Measurements from ENCODE around the gene CS.

Gene CS

DNA sequence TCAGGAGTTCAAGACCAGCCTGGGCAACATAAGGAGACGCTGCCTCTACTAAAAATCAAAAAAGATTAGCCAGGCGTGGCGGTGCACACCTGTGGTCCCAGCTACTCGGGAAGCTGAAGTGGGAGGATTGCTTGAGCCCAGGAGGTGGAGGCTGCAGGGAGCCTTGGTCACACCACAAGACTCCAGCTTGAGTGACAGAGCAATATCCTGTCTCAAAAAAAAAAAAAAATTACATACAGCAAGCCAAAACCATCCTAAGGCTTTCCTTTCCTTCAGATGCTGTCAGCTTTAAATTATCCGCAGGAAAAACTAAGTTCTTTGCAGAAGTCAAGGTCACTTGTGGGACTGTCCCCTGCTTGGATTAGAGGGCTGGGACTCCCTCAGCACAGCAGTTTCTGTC lies 1.3 kb downstream of the CS start:
- no peak overlapping the region for H2BK15ac ChIP-seq (replicated peaks; ENCODE audit: low read depth)
- H2BK120ac ChIP-seq (ENCODE audit: low read depth, low read length) = no peak overlapping the region
- H4K8ac ChIP-seq (ENCODE audit: low read depth, low read length) = no peak overlapping the region
- H3K4me3 ChIP-seq (ENCODE audit: low read length) = peak overlapping the region; percentile 98
- no peak overlapping the region for H3K27ac ChIP-seq (ENCODE audit: low read depth, low read length)
- no CpG with 5 or more reads among the region's 5 CpGs for WGBS (ENCODE audit: extremely low coverage, insufficient coverage, low lambda C conversion rate)
- no peak for DNase-seq
- H4K5ac ChIP-seq (ENCODE audit: low read length) = no peak overlapping the region
- no peaks in the 10 kb centered on the region for H3K27me3 ChIP-seq (ENCODE audit: insufficient read depth, low read length, poor library complexity)
- H3K79me2 ChIP-seq (ENCODE audit: control insufficient read depth, insufficient read depth, low read length) = peaks cover 39% of the 10 kb centered on the region
- H3K79me1 ChIP-seq (ENCODE audit: low read length) = peaks cover 16% of the 10 kb centered on the region
- H3K36me3 ChIP-seq (ENCODE audit: control insufficient read depth, insufficient read depth, low read length) = no peaks in the 10 kb centered on the region
- H2BK5ac ChIP-seq (ENCODE audit: low read length) = no peak overlapping the region
- H3K23ac ChIP-seq (ENCODE audit: low read length) = no peak overlapping the region
- H3K4me1 ChIP-seq (ENCODE audit: control insufficient read depth, low read depth, low read length) = peaks cover 7% of the 10 kb centered on the region
- H3K4me2 ChIP-seq (ENCODE audit: low read length) = peak overlapping the region; percentile 36
- peak overlapping the region; percentile 95 for H3K56ac ChIP-seq (ENCODE audit: low read length)
- no peak overlapping the region for H2AK5ac ChIP-seq (ENCODE audit: low read length)
- H3K4ac ChIP-seq (ENCODE audit: low read depth, low read length) = no peak overlapping the region
- H3K18ac ChIP-seq (ENCODE audit: low read length) = no peak overlapping the region
- peak overlapping the region; percentile 98 for H3K9ac ChIP-seq (ENCODE audit: low read length)

DNA sequence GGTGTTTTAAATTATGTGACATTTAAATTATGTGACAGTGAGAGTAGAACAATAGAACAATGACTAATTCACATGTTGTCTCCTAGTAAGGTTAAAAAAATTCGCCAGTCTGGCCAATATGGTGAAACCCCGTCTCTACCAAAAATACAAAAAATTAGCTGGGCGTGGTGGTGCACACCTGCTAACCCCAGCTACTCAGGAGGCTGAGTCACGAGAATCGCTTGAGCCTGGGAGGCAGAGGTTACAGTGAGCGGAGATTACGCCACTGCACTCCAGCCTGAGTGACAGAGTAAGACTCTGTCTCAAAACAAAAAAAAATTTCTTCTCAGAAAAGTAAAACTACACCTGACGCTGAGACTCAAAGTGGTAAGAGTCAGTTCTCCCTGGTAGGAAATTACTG lies 2.7 kb downstream of the CS start:
- Histone ChIP-seq H3K4me2 (ENCODE audit: low read length) (no peak overlapping the region), H3K23ac (ENCODE audit: low read length) (no peak overlapping the region), H2BK120ac (ENCODE audit: low read depth, low read length) (no peak overlapping the region), H3K9ac (ENCODE audit: low read length) (no peak overlapping the region), H3K79me1 (ENCODE audit: low read length) (peaks cover 19% of the 10 kb centered on the region), H4K5ac (ENCODE audit: low read length) (no peak overlapping the region), H4K8ac (ENCODE audit: low read depth, low read length) (no peak overlapping the region), H3K36me3 (ENCODE audit: control insufficient read depth, insufficient read depth, low read length) (no peaks in the 10 kb centered on the region), H2BK15ac (replicated peaks; ENCODE audit: low read depth) (no peak overlapping the region), H3K27me3 (ENCODE audit: insufficient read depth, low read length, poor library complexity) (no peaks in the 10 kb centered on the region), H3K56ac (ENCODE audit: low read length) (no peak overlapping the region), H3K4ac (ENCODE audit: low read depth, low read length) (no peak overlapping the region), H3K18ac (ENCODE audit: low read length) (no peak overlapping the region), H3K27ac (ENCODE audit: low read depth, low read length) (no peak overlapping the region), H3K79me2 (ENCODE audit: control insufficient read depth, insufficient read depth, low read length) (peaks cover 41% of the 10 kb centered on the region), H3K4me1 (ENCODE audit: control insufficient read depth, low read depth, low read length) (peaks cover 7% of the 10 kb centered on the region), H2BK5ac (ENCODE audit: low read length) (no peak overlapping the region), H2AK5ac (ENCODE audit: low read length) (no peak overlapping the region), H3K4me3 (ENCODE audit: low read length) (no peak overlapping the region)
- DNase-seq = no peak
- WGBS (ENCODE audit: extremely low coverage, insufficient coverage, low lambda C conversion rate) = no CpG with 5 or more reads among the region's 8 CpGs

DNA sequence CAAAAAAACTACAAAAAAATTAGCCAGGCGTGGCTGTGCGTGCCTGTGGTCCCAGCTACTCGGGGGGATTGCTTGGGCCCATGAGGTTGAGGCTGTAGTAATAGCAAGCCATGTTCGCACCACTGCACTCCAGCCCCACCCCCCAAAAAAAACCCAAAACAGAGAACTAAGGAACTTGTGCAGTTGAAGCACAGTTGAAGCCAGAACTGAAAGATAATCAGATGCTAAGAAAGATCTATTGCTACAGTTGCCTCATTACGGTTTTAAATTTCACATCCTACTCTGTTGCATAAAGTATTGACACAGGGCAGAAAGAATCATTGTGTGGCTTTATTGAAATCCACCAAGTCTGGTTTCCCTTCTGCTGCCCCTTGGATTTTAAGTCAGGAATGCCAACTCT lies 3.8 kb downstream of the CS start:
- Histone ChIP-seq H3K27me3 (ENCODE audit: insufficient read depth, low read length, poor library complexity) (no peaks in the 10 kb centered on the region), H3K23ac (ENCODE audit: low read length) (no peak overlapping the region), H3K36me3 (ENCODE audit: control insufficient read depth, insufficient read depth, low read length) (no peaks in the 10 kb centered on the region), H3K4me2 (ENCODE audit: low read length) (no peak overlapping the region), H3K56ac (ENCODE audit: low read length) (no peak overlapping the region), H2BK15ac (replicated peaks; ENCODE audit: low read depth) (no peak overlapping the region), H3K79me1 (ENCODE audit: low read length) (peaks cover 21% of the 10 kb centered on the region), H3K79me2 (ENCODE audit: control insufficient read depth, insufficient read depth, low read length) (peaks cover 45% of the 10 kb centered on the region), H3K27ac (ENCODE audit: low read depth, low read length) (no peak overlapping the region), H4K8ac (ENCODE audit: low read depth, low read length) (no peak overlapping the region), H3K4ac (ENCODE audit: low read depth, low read length) (no peak overlapping the region), H3K18ac (ENCODE audit: low read length) (no peak overlapping the region), H2AK5ac (ENCODE audit: low read length) (no peak overlapping the region), H3K4me3 (ENCODE audit: low read length) (no peak overlapping the region), H3K4me1 (ENCODE audit: control insufficient read depth, low read depth, low read length) (peaks cover 7% of the 10 kb centered on the region), H2BK5ac (ENCODE audit: low read length) (no peak overlapping the region), H2BK120ac (ENCODE audit: low read depth, low read length) (no peak overlapping the region), H3K9ac (ENCODE audit: low read length) (no peak overlapping the region), H4K5ac (ENCODE audit: low read length) (no peak overlapping the region)
- no CpG with 5 or more reads among the region's 5 CpGs for WGBS (ENCODE audit: extremely low coverage, insufficient coverage, low lambda C conversion rate)
- DNase-seq = no peak

- H3K4me1 ChIP-seq (ENCODE audit: control insufficient read depth, low read depth, low read length) = no peaks in the 10 kb centered on the region
- peaks cover 12% of the 10 kb centered on the region for H3K79me1 ChIP-seq (ENCODE audit: low read length)
- no peak overlapping the region for H4K8ac ChIP-seq (ENCODE audit: low read depth, low read length)
- H2BK5ac ChIP-seq (ENCODE audit: low read length) = no peak overlapping the region
- H4K5ac ChIP-seq (ENCODE audit: low read length) = no peak overlapping the region
- no peak overlapping the region for H3K9ac ChIP-seq (ENCODE audit: low read length)
- no peak overlapping the region for H2AK5ac ChIP-seq (ENCODE audit: low read length)
- H3K4me3 ChIP-seq (ENCODE audit: low read length) = no peak overlapping the region
- H3K56ac ChIP-seq (ENCODE audit: low read length) = no peak overlapping the region
- no peak overlapping the region for H3K4me2 ChIP-seq (ENCODE audit: low read length)
- no peak overlapping the region for H3K23ac ChIP-seq (ENCODE audit: low read length)
- DNase-seq = no peak
- no CpG with 5 or more reads among the region's 5 CpGs for WGBS (ENCODE audit: extremely low coverage, insufficient coverage, low lambda C conversion rate)
- no peak overlapping the region for H3K4ac ChIP-seq (ENCODE audit: low read depth, low read length)
- no peak overlapping the region for H2BK120ac ChIP-seq (ENCODE audit: low read depth, low read length)
- H3K79me2 ChIP-seq (ENCODE audit: control insufficient read depth, insufficient read depth, low read length) = peaks cover 37% of the 10 kb centered on the region
- no peaks in the 10 kb centered on the region for H3K36me3 ChIP-seq (ENCODE audit: control insufficient read depth, insufficient read depth, low read length)
- H3K27ac ChIP-seq (ENCODE audit: low read depth, low read length) = no peak overlapping the region
- no peak overlapping the region for H2BK15ac ChIP-seq (replicated peaks; ENCODE audit: low read depth)
- no peak overlapping the region for H3K18ac ChIP-seq (ENCODE audit: low read length)
- no peaks in the 10 kb centered on the region for H3K27me3 ChIP-seq (ENCODE audit: insufficient read depth, low read length, poor library complexity)
Measured at GRCh38 chr12:56293795-56294194, 6.3 kb downstream of the CS start.

DNA sequence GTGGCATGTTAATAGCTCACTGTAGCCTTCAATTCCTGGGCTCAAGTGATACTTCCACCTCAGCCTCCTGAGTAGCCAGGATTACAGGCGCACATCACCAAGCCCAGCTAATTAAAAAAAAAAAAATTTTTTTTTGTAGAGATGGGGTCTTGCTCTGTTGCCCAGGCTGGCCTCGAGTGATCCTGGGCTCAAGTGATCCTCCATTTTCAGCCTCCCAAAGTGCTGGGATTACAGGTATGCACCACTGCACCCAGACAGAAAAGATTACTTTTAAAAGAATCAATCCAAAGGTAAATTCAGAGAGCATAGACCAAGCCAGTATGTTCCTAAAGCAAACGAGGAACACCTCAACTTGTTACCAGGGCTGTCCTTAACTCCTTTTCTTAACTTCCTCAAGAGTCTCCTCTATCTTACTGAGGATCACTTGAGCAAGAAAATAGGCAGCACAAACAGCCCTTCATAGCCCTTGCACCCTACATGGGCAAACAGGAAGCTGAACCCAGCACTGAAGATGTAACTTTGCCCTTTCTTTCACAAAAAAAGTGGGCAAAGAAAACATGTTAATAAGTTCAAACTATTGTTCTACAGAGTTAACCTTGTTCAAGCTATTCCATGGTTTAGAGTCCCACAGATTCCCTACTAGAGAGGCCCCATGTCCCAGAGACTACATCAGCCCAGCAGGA lies 11.3 kb downstream of the CS start:
- no peak for DNase-seq
- no CpG with 5 or more reads among the region's 3 CpGs for WGBS (ENCODE audit: extremely low coverage, insufficient coverage, low lambda C conversion rate)

More for the DNA sequence above, 11.3 kb downstream of the CS start:
- no peak overlapping the region for H3K9ac ChIP-seq (ENCODE audit: low read length)
- no peak overlapping the region for H2BK5ac ChIP-seq (ENCODE audit: low read length)
- no peak overlapping the region for H3K4me2 ChIP-seq (ENCODE audit: low read length)
- no peaks in the 10 kb centered on the region for H3K27me3 ChIP-seq (ENCODE audit: insufficient read depth, low read length, poor library complexity)
- H4K5ac ChIP-seq (ENCODE audit: low read length) = no peak overlapping the region
- H3K18ac ChIP-seq (ENCODE audit: low read length) = no peak overlapping the region
- no peak overlapping the region for H2BK15ac ChIP-seq (replicated peaks; ENCODE audit: low read depth)
- H2BK120ac ChIP-seq (ENCODE audit: low read depth, low read length) = no peak overlapping the region
- H3K4me3 ChIP-seq (ENCODE audit: low read length) = no peak overlapping the region
- no peak overlapping the region for H2AK5ac ChIP-seq (ENCODE audit: low read length)
- no peak overlapping the region for H3K27ac ChIP-seq (ENCODE audit: low read depth, low read length)
- H3K4ac ChIP-seq (ENCODE audit: low read depth, low read length) = no peak overlapping the region
- no peak overlapping the region for H4K8ac ChIP-seq (ENCODE audit: low read depth, low read length)
- H3K4me1 ChIP-seq (ENCODE audit: control insufficient read depth, low read depth, low read length) = no peaks in the 10 kb centered on the region
- peaks cover 4% of the 10 kb centered on the region for H3K79me1 ChIP-seq (ENCODE audit: low read length)
- H3K36me3 ChIP-seq (ENCODE audit: control insufficient read depth, insufficient read depth, low read length) = no peaks in the 10 kb centered on the region
- peaks cover 9% of the 10 kb centered on the region for H3K79me2 ChIP-seq (ENCODE audit: control insufficient read depth, insufficient read depth, low read length)
- H3K23ac ChIP-seq (ENCODE audit: low read length) = no peak overlapping the region
- H3K56ac ChIP-seq (ENCODE audit: low read length) = no peak overlapping the region
